GM23248 (cell line): ENCODE results near the gene RIC8B. TPM values are rescaled to one million over a fixed set of nuclear protein-coding genes. Genes with fewer than 3 reads are reported as not detected.

Source experiments
- DNase-seq: peaks from one replicate; pipeline ENCODE4 v3.0.0-alpha.2; 2015
- H2AFZ ChIP-seq: fragments of 200-600 bp; sonication (generic); 2 replicates; pipeline ENCODE4 v1.6.1; 2016; ENCODE audit warnings: antibody characterized with exemption
- H3F3A ChIP-seq: fragments of 200-600 bp; sonication (generic); 2 replicates; pipeline ENCODE4 v1.6.1; 2016; ENCODE audit warnings: mild to moderate bottlenecking, antibody characterized with exemption, mixed run types; ENCODE audit not compliant: insufficient read depth
- H3K27ac ChIP-seq: fragments of 200-600 bp; sonication (generic); 2 replicates; pipeline ENCODE4 v1.5.1; 2016; ENCODE audit warnings: mild to moderate bottlenecking
- H3K27me3 ChIP-seq: fragments of 200-600 bp; sonication (generic); replicated peaks from 2 replicates; pipeline ENCODE4 v1.6.1; 2016; ENCODE audit warnings: mild to moderate bottlenecking; ENCODE audit not compliant: insufficient read depth
- H3K36me3 ChIP-seq: fragments of 200-600 bp; sonication (generic); 2 replicates; pipeline ENCODE4 v1.6.1; 2016; ENCODE audit warnings: low read depth, mild to moderate bottlenecking
- H3K4me1 ChIP-seq: fragments of 200-600 bp; sonication (generic); 2 replicates; pipeline ENCODE4 v1.6.1; 2016; ENCODE audit warnings: mild to moderate bottlenecking; ENCODE audit not compliant: insufficient read depth
- H3K4me2 ChIP-seq: fragments of 200-600 bp; sonication (generic); one replicate; pipeline ENCODE4 v1.6.1; 2016; ENCODE audit warnings: mild to moderate bottlenecking; ENCODE audit not compliant: unreplicated experiment
- H3K4me3 ChIP-seq: fragments of 200-600 bp; sonication (generic); 2 replicates; pipeline ENCODE4 v1.5.1; 2016; ENCODE audit warnings: mild to moderate bottlenecking
- H3K79me2 ChIP-seq: fragments of 200-600 bp; sonication (generic); 2 replicates; pipeline ENCODE4 v1.6.1; 2016; ENCODE audit warnings: mild to moderate bottlenecking; ENCODE audit not compliant: insufficient read depth
- H3K9ac ChIP-seq: fragments of 200-600 bp; sonication (generic); 2 replicates; pipeline ENCODE4 v1.6.1; 2016; ENCODE audit warnings: mild to moderate bottlenecking
- H3K9me2 ChIP-seq: fragments of 200-600 bp; sonication (generic); 2 replicates; pipeline ENCODE4 v1.6.1; 2016; ENCODE audit warnings: mixed run types, mild to moderate bottlenecking, moderate library complexity; ENCODE audit not compliant: insufficient read depth
- H3K9me3 ChIP-seq: fragments of 200-600 bp; sonication (generic); one replicate; pipeline ENCODE4 v1.6.1; 2017; ENCODE audit warnings: low read depth
- H4K20me1 ChIP-seq: fragments of 200-600 bp; sonication (generic); 2 replicates; pipeline ENCODE4 v1.6.0; 2016; ENCODE audit not compliant: insufficient read depth
- EZH2 ChIP-seq: fragments of 200-600 bp; sonication (generic); IDR thresholded peaks from 2 replicates; pipeline ENCODE4 v1.6.1; 2018; ENCODE audit warnings: antibody characterized with exemption, mild to moderate bottlenecking; ENCODE audit not compliant: insufficient read depth, poor library complexity, severe bottlenecking
- EZH2phosphoT487 ChIP-seq: fragments of 200-600 bp; sonication (generic); IDR thresholded peaks from 2 replicates; pipeline ENCODE4 v1.6.1; 2018; ENCODE audit warnings: antibody characterized with exemption, moderate library complexity, mild to moderate bottlenecking, low read depth; ENCODE audit not compliant: insufficient read depth
- WGBS, 2 experiments: methylation state at CpG; one replicate each; pipeline ENCODE4 v1.1.6; 2015 to 2017; ENCODE audit warnings: low lambda C conversion rate in 2 of 2, low coverage in 1 of 2; ENCODE audit errors: missing lambda C conversion rate in 2 of 2; 5-methylcytosine and 5-hydroxymethylcytosine counted together
- in situ Hi-C: fragments of 300-500 bp; cut with MboI; formaldehyde crosslinking; loops from 2 replicates; pipeline ENCODE4 v1.15.0; 2020
- polyA plus RNA-seq: library from polyadenylated mRNA; unstranded; fragments of >200 nt; fragmentation: Nextera tagmentation; extraction: Ambion mirVana; gene quantifications from 2 replicates; pipeline ENCODE4 v1.2.1, GENCODE V29; 2016
- total RNA-seq: library from RNA; depleted of rRNA; stranded (reverse); fragments of >200 nt; shearing (Covaris generic); gene quantifications from 2 replicates; pipeline ENCODE4 v1.2.3, GENCODE V29; 2014

Gene RIC8B
- total and polyA plus RNA-seq, 2 experiments from 2014 or later: 6.8 to 7.6 TPM

GRCh38 chr12:106773286-106774004 lies 1.0 kb upstream of the RIC8B start:
- no peak for TF ChIP-seq EZH2phosphoT487
- TF ChIP-seq EZH2: no peak
- peak overlapping the region; percentile 95 for H2AFZ ChIP-seq
- H3K9me2 ChIP-seq: no peaks in the 10 kb centered on the region
- no peaks in the 10 kb centered on the region for H3K9me3 ChIP-seq
- in situ Hi-C loops: no loop called here
- 0 out of 2 replicates have a peak, but pooled peaks cover 10% of the 10 kb centered on the region for H3K4me1 ChIP-seq
- H3K27me3 ChIP-seq: 0 out of 2 replicates have a peak, but pooled peaks cover 4% of the 10 kb centered on the region
- no peaks in the 10 kb centered on the region for H4K20me1 ChIP-seq
- WGBS, 2 experiments: 39% methylated on average over 25 of the region's 25 CpGs
- no peak for DNase-seq
- no peaks in the 10 kb centered on the region for H3F3A ChIP-seq
- H3K4me2 ChIP-seq: peak overlapping the region; percentile 74
- H3K79me2 ChIP-seq: peaks cover 38% of the 10 kb centered on the region
- peak overlapping the region; percentile 96 for H3K9ac ChIP-seq
- H3K27ac ChIP-seq: peak overlapping the region; percentile 99
- peak overlapping the region; percentile 84 for H3K4me3 ChIP-seq
- no peaks in the 10 kb centered on the region for H3K36me3 ChIP-seq

- Histone ChIP-seq H3K27me3 (no peaks in the 10 kb centered on the region), H3K4me2 (peak overlapping the region; percentile 85), H3F3A (no peaks in the 10 kb centered on the region), H3K9ac (peak overlapping the region; percentile 96), H2AFZ (peak overlapping the region; percentile 95), H3K27ac (peak overlapping the region; percentile 99), H3K4me3 (peak overlapping the region; percentile 84), H3K79me2 (peaks cover 54% of the 10 kb centered on the region), H3K9me2 (no peaks in the 10 kb centered on the region), H3K9me3 (no peaks in the 10 kb centered on the region), H4K20me1 (no peaks in the 10 kb centered on the region), H3K4me1 (peaks cover 15% of the 10 kb centered on the region; the same call in 1 of the 2 replicates), H3K36me3 (no peaks in the 10 kb centered on the region)
- TF ChIP-seq EZH2phosphoT487: no peak
- no peak for TF ChIP-seq EZH2
- DNase-seq: no peak
- whole genome bisulfite sequencing, 2 experiments: 3% methylated on average over 25 to 29 of the region's 29 CpGs
- in situ Hi-C loops: no loop called here
Measured at GRCh38 chr12:106774808-106775524, 484 bp downstream of the RIC8B start.

- H3K27ac ChIP-seq: no peak overlapping the region
- peaks cover 17% of the 10 kb centered on the region; the same call in 1 of the 2 replicates for H3K4me1 ChIP-seq
- H2AFZ ChIP-seq: no peak overlapping the region
- no peak for DNase-seq
- no peak for TF ChIP-seq EZH2
- H3K27me3 ChIP-seq: no peaks in the 10 kb centered on the region
- no peaks in the 10 kb centered on the region for H3K9me3 ChIP-seq
- H3K9me2 ChIP-seq: no peaks in the 10 kb centered on the region
- no peaks in the 10 kb centered on the region; the same call in 1 of the 2 replicates for H4K20me1 ChIP-seq
- no peak overlapping the region for H3K4me3 ChIP-seq
- no peaks in the 10 kb centered on the region for H3K36me3 ChIP-seq
- WGBS, 2 experiments: 95 to 96% methylated on average over 5 of the region's 5 CpGs
- in situ Hi-C loops: no loop called here
- peaks cover 73% of the 10 kb centered on the region for H3K79me2 ChIP-seq
- H3K4me2 ChIP-seq: no peak overlapping the region
- peaks cover 10% of the 10 kb centered on the region; the same call in 1 of the 2 replicates for H3F3A ChIP-seq
- H3K9ac ChIP-seq: no peak overlapping the region
Measured at GRCh38 chr12:106776897-106777296, 2.4 kb downstream of the RIC8B start.

- Histone ChIP-seq H3K4me1 (peaks cover 15% of the 10 kb centered on the region; the same call in 1 of the 2 replicates), H3K27ac (no peak overlapping the region), H3K9ac (no peak overlapping the region), H3K79me2 (peaks cover 95% of the 10 kb centered on the region), H3K36me3 (no peaks in the 10 kb centered on the region), H3K27me3 (no peaks in the 10 kb centered on the region), H3K4me3 (no peak overlapping the region), H4K20me1 (no peaks in the 10 kb centered on the region; the same call in 1 of the 2 replicates), H3K9me3 (no peaks in the 10 kb centered on the region), H3K9me2 (no peaks in the 10 kb centered on the region), H2AFZ (no peak overlapping the region), H3K4me2 (no peak overlapping the region), H3F3A (peaks cover 10% of the 10 kb centered on the region; the same call in 1 of the 2 replicates)
- peak; percentile 21 for DNase-seq
- 32 to 36% methylated on average over 3 of the region's 3 CpGs for WGBS, 2 experiments
- in situ Hi-C loops: no loop called here
- TF ChIP-seq EZH2: no peak
- no peak for TF ChIP-seq EZH2phosphoT487
Measured at GRCh38 chr12:106780010-106780631, 5.6 kb downstream of the RIC8B start.
